HG03159 (cell line): ENCODE data around the gene AP2A2.

Experiments
- ATAC-seq: cut with Tn5 transposase; IDR thresholded peaks from one replicate; pipeline ENCODE4 v1.9.1; 2021; ENCODE audit warnings: mild to moderate bottlenecking, moderate library complexity; ENCODE audit not compliant: unreplicated experiment

Gene AP2A2

GRCh38 chr11:924406-925157 is 1.1 kb upstream of the AP2A2 start:
- no peak for ATAC-seq

- ATAC-seq = no peak
These were observed 543 bp upstream of the AP2A2 start for GRCh38 chr11:925158-925495.

- no peak for ATAC-seq
These were observed 759 bp downstream of the AP2A2 start for GRCh38 chr11:926341-926916.

DNA sequence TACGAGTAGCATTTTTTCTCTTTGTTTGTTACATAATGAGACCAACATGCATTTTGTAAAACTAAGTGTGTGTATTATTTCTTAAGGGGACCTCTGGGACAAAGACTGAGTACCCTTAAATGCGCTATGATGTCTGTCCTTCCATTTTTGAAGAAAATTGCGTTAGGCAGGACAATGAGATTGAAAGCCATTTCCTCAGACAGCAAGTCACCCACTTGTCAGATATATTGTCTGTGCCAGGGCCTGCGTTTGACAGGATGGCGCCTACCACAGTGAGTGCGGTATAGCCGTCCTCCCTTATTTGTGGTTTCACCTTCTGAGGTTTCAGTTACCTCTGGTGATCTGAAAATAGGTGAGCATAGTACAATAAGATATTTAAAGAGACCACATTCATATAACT is 2.2 kb downstream of the AP2A2 start:
- ATAC-seq = no peak

DNA sequence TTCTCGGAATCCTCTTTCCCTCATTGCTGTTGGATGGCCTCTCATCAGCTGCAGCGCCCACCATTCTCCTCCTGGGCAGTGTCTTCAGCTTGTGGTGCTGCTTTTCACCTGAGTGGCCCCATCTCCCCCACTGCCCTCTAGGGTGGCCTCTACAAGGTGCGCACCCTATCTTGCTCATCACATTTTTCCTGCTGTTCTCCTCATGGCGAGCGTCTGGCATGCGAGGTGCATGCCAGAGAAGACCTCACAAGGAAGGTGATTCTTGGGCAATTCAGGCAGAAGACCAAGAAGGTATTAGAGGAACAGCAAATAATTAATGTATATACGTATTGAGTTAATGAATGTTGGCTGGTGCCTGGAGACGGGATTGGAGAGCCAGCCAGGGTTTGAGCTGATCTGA is 3.1 kb downstream of the AP2A2 start:
- ATAC-seq = no peak

- ATAC-seq = no peak
These were observed 3.7 kb downstream of the AP2A2 start for GRCh38 chr11:929405-929804.

DNA sequence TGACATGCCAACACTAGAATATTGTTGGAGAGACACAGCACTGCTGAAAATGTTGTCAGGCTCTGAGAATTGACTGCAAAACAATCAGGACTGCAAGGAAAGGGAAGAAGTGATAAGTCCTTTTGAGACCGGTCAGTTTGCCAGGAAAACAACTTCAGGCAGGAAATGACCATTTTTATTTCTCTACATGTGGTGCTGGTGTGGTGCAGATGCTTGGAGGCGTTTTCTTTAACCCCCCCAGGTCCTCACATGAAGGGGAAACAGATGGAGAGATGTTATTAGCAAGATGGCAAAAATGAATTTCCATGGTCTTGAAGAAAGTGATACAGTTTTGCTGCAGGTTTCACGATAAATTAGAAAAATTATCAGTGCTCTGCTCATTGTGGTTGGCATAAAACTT is 5.7 kb downstream of the AP2A2 start:
- ATAC-seq = no peak

DNA sequence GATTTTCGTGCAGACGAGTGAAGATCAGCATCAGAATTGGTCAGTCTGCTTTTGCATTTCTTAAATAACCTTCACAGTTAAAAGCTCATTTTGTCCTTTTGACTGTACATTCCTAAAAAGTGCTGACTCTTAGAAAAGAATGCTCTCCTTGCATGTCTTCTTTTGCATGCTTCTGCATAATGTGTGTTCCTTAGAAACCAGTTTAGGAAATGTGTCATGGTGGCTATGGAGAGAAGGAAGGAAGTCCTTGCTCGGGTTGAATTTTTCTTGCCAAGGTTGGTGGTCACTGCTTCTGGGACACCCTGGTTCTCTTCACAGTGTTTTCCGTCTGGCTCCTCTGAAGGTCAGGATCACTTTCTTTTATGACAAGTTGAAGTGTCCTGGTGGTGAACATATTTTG is 6.8 kb downstream of the AP2A2 start:
- ATAC-seq = no peak

- ATAC-seq = no peak
These were observed 7.6 kb downstream of the AP2A2 start for GRCh38 chr11:933142-933851.

- no peak for ATAC-seq
These were observed 8.3 kb downstream of the AP2A2 start for GRCh38 chr11:933936-934335.

DNA sequence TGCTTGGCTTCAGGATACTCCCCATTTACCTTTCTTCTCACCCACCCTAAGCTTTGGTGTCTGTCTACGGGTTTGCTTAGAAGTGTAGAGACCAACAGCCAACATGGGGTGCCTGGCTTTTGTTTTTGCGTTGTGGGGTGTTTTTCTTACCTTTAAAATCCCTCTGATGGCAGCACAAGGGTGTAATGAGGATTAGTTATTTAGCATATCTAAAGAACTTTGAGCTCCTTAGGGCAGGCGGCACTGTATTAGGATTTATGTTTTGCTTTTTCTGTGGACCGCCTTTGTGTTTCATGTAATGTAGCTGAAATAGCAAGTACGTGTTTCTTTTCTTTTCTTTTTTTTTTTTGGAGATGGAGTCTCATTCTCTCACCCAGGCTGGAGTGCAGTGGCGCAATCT is 8.9 kb downstream of the AP2A2 start:
- ATAC-seq = no peak

DNA sequence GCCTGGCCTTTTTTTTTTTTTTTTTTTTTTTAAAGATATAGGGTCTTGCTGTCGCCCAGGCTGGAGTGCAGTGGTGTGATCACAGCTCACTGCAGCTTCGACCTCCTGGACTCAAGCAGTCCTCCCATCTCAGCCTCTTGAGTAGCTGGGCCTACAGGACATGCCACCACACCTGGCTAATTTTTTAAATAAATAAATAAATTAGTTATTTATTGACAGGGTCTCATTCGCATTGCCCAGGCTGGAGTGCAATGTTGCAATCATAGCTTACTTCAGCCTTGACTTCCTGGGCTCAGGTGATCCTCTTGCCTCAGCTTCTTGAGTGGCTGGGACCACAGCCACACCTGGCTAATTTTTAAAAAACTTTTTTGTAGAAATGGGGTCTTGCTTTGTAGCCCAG is 10.5 kb downstream of the AP2A2 start:
- ATAC-seq = no peak

DNA sequence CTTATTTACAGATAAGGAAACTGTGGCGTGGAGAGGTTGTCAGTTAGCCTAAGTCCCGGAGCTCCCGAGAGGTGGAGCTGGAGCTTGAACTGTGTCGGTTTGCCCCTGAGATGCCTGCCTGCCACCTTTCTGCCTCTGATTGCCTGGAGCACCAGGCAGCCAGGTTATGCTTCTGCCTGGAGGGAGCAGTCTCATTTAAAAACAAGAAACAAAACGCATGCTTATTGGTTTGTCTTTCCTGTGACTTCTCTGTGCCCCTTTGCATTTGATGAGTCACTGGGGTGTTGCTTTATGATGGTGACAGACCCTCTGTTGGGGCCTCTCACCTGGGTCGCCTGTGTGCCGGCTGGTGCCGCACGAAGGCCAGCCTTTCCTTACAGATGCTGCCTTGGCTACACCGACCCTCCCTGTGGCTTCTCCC is 12.2 kb downstream of the AP2A2 start:
- no peak for ATAC-seq

- ATAC-seq = no peak
These were observed 14.9 kb downstream of the AP2A2 start for GRCh38 chr11:940496-941135.

- no peak for ATAC-seq
These were observed 17.2 kb downstream of the AP2A2 start for GRCh38 chr11:942823-943222.

GRCh38 chr11:944711-945470 is 19.2 kb downstream of the AP2A2 start:
- ATAC-seq = no peak

GRCh38 chr11:945986-946385 is 20.3 kb downstream of the AP2A2 start:
- ATAC-seq = no peak

GRCh38 chr11:947744-948143 is 22.1 kb downstream of the AP2A2 start:
- ATAC-seq = no peak

GRCh38 chr11:951507-951906 is 25.8 kb downstream of the AP2A2 start:
- no peak for ATAC-seq

DNA sequence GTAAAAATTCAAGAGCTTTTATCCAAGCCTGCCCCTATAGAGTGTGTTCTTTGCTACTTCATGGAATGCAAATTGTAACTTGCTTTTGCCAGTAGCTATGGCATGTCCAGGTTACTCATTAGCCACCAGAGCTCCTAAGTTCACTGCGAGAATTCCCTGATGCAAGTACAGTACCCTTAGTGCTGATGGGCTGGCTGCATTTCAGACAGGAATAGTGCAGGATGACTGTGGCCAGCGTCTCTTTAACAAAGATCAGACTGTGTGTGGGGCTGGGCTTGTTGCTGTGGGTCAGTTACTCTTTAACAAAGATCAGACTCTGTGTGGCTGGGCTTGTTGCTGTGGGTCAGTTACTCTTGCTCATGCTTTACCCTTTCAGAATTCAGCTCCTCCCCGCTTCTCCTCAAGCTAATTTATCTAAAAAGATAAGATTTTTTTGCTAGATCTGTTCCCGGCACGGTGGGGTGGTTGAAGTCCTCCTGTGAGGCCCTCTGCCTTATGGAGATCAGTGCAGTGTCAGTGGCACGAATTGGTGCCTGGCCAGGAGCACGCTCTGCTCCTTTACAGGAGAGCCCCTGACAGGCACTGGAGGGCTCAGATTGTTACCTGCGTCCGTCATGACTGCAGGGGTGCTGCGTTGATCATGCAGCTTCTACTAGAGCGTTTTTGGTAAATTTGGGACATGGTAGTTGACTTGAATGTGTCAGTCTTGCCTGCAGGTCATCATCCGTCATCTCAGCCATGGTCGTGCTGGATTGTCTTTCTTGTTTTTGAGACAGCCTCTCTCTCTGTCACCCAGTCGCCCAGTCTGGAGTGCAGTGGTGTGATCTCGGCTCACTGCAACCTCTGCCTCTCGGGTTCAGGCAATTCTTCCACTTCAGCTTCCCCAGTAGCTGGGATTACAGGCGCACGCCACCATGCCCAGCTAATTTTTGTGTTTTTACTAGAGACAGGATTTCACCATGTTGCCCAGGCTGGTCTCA is 27.0 kb downstream of the AP2A2 start:
- ATAC-seq = no peak
